ENCODE measurements around the gene FRS2.

The FRS2 gene

DNA sequence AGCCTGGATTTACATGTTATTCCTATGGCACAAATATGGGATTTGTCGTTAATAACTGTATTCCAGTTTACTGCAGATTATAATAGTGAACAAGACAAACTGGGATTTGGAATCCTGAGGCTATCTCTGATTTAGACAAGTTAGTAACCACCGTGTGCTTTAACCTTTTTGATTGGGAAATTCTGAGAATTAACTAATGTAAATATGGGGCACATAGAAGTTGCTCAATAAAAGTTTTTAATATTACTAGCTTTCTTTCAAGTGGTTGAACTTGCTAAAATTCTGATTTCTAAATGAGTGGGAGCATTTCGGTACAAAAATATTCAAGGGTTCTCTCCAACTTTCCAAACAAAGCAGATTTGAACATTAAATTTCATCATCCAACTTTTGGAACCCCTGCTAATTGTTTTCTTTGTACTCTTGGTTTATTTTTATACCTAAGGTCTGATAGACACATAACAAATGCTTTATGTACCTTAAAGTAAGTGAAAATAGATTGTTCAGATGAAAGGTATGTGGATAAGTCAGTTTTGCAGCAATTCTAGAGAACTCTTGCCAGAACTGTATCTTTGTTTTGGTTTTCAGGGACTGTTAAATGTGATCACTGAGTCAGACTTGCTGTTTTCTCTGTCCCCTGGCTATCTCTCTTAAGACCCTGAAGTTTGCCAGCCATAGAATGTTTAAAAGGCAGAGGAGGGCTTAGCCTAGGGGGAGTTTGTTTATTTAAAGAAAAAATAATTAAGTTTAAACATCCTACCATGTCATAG is 57.5 kb downstream of the FRS2 start:
- no peak for DNase-seq

DNA sequence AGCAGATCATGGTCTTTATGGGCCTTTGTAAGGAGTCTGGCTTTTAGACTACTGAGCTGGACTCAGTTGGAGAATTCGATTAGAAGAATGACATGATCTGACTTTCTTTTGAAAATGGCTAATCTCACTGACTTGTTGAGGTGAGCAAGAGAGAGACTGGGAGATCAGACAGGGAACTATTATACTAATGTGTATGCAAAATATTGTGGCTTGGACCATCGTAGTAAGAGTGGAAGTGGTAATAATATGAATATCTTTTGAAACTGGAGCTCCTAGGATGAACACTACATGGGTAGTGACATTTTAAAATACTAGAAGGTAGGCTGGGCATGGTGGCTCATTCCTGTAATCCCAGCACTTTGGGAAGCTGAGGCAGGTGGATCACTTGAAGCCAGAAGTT is 58.8 kb downstream of the FRS2 start:
- no peak for DNase-seq

DNA sequence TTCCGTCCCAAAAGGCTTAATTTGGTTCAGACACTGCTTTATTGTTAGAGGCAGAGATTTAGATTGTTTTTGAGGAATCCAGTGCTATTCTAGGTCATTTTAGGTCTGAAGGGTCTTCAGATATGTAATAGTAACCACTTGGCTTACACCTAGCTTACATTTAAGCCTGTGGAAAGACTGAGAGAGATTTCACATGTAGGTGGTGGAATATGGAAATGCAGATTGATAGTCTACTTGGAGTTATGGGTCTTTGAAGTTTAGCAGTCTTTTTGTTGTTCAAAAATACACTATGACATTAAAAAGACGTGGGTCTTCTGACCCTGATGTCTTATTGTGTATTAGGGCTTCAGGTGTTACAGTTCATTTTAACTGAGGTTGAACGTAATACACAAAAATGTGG is 63.7 kb downstream of the FRS2 start:
- DNase-seq: no peak

DNA sequence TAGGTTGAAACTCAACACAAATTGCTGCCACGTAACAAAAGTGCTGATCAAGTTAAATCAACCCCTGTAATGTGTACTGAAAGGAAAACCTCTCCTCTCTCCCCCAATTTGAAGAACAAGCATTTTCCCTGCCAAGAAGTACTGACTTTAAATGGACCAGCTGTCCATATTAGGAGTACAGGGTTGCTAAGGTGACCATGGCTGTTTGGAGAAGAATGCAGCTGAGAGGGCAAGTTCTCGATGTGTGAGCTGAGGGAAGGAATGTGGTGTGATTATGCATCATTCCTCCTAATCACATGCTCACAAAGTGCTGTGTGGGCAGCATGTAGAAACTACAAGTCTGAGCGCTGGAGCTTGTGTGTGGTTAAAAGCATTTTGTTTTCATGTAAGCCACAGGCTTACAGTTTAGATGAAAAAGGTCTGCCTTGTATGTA is 64.2 kb downstream of the FRS2 start:
- peak in 47 of 56 donors; percentile 7 to 79 (median 35) for DNase-seq

GRCh38 chr12:69540987-69541386 is 70.8 kb downstream of the FRS2 start:
- DNase-seq: no peak

DNA sequence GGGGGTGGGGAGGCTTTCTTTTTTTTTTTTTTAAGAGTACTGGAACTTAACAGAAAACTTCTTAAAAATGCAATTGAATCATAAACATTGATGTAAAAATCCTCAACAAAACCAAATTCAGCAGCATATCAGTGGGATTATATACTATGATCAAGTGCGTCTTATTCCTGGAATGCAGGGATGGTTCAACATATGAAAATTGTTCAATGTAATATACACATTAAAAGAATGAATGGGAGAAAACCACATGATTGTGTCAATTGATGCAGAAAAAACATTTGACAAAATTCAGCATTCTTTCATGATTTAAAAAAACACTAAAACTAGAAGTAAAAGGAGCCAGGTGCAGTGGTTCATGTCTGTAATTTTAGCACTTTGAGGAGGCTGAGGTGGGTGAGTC is 73.9 kb downstream of the FRS2 start:
- no peak for DNase-seq

DNA sequence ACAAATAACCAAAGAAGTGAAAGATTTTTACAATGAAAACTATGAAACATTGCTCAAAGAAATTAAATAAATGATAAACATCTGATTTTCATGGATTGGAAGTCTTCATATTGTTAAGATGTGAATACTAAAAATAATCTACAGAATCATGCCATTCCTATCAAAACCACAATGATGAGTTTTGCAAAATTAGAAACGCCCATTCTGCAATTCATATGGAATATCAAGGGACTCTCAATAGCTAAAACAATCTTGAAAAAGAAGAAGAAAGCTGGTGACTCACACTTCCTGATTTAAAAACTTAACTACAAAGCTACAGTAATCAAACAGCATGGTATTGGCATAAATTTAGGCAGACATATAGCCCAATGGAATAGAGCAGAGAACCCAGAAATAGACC is 74.9 kb downstream of the FRS2 start:
- no peak for DNase-seq

DNA sequence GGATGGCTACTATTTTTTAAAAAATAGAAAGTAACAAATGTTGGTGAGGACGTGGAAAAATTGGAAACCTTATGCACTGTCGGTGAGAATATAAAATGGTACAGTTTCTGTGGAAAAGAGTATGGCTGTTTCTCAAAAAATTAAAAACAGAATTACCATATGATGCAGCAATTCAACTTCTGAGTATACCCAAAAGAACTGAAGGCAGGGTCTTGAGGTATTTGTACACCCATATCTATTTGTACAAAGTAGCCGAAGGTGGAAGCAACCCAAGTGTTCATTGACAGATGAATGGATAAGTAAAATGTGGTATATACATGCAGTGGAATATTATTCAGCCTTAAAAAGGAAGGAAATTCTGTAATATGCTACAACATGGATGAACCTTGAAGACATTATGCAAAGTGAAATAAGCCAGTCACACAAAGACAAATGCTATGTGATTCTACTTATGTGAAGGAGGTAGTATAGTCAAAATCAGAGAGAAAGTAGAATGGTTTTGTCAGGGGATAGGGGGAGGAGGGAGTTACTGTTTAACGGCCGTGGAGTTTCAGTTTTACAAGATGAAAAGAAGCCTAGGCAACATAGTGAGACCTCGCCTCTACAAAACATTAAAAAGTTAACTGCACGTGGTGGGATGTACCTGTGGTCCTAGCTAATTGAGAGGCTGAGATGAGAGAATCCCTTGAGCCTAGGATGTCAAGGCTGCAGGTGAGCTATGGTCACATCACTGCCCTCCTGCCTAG is 76.7 kb downstream of the FRS2 start:
- no peak for DNase-seq

GRCh38 chr12:69548687-69549086 is 78.5 kb downstream of the FRS2 start:
- DNase-seq: no peak

GRCh38 chr12:69550569-69551350 is 80.6 kb downstream of the FRS2 start:
- DNase-seq: no peak

DNA sequence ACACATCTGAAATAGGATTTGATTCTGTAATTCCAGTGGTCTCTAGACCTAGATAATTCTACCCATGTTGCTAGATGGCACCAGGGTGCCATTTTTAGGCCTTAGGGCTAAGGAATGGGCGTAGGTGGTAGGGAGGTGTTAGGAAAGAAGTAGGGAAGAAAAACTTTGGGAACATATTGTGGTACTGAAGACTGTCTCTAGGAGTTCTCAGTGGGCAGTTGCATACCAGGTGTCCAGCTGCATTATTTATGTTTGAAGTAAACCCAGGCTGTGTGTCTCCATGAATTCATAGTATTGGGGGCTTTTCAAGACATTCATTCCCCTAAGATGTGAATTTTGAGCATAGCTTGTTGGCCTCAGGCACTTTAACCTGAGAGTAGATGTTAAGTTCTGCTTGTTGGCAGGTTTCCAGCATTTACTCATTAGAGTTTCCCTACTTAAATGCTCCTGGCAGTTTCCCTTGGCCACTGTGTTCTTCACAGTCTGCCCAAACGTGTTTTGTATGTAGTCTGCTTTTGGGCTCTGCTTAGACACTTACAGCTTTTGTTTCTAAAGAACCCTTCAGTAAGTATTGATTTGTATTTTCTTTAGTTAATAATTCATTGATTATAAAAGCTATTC is 83.5 kb downstream of the FRS2 start:
- DNase-seq: peak in 6 of 56 donors; percentile 2 to 46 (median 9)

DNA sequence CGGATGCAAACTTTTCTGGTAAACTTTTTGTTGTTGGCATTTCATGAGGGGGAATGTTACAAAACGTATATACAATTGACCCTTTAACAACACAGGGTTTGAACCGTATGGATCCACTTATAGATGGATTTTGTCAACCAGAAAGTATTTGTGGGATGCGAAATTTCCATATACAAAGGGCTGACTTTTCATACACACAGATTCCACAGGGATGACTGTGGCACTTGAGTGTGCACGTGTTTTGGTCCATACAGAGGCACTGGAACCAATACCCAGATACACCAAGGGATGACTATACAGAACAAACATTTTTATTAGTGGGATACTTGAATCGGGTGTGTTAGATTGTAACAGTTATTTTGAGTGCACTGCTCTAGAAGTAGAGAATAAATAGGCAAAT is 85.3 kb downstream of the FRS2 start:
- DNase-seq: no peak

DNA sequence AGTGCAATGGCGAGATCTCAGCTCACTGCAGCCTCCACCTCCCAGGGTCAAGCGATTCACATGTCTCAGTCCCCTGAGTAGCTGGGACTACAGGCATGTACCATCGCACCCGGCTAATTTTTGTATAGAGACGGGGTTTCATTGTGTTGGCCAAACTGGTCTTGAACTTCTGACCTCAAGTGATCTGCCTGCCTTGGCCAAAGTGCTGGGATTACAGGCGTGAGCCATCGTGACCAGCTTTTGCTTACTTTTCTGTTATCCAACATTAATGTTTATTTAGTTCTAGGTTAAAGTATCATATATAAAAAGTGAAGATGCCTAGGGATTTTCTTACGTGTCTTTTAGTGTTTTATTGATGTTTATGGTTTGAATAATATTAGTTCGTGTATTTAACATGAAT is 86.2 kb downstream of the FRS2 start:
- DNase-seq: no peak

DNA sequence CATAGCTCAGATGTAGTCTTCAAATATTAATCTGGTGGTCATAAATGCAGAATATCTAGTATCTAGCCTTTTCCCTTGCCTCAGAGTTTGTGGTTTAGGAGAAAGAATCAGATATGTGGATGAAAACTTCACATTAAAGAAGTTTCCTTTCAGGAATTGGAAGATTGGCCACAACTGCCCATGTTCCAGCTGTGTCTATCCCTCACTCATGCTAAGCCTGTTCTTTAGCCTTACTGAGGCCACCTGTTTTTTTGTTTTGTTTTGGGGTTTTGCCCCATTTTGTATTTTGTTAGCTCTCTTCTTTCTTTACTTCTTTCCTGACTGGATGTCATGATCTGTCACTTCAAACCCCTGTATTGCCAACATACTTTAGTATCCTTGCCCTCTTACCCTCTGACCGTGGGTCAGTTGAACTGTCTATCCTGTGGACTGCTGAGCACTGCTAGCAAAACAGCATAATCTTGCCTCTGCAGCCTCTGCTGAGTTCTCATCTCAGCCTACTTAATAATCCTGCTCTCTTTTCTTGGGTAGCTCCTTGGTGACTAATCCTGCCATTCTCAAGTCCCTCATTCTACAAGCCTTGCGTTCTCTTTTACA is 93.1 kb downstream of the FRS2 start:
- DNase-seq: no peak

DNA sequence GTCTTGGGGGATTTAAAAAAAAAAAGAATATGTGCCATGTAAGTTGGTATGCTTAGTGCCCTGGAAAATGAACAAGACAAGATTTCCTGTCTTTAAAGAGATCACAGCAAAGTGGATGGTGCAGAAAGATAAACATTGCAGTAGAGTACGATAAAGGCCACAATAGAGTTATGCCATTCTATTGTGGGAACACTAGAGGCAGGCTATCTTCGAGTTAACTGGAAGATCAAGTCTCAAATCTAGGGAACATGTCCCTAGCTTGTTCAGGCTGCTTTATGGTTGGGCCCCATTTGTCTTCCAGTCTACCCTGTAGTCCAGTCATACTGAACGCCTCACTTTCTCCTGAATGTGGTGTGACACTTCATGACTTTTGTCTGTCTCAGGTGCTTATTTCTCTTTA is 96.4 kb downstream of the FRS2 start:
- DNase-seq: no peak

GRCh38 chr12:69569236-69569635 is 99.0 kb downstream of the FRS2 start:
- DNase-seq: no peak

DNA sequence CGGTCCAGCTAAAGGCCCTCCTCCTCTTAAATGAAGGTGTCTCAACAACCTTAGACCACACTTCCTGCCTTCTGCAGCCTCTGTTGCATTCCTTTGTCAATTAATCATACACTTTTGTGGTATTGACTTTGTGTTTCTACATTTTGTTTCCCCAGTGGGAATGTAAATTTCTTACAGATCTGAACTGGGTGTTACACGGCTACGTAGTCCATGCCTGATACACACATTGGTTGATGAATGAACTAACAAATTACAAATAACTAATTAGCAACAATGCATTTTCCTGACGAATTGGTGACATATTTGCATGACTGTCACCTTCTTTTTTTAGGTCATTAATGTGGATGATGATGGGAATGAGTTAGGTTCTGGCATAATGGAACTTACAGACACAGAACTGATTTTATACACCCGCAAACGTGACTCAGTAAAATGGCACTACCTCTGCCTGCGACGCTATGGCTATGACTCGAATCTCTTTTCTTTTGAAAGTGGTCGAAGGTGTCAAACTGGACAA is 99.9 kb downstream of the FRS2 start:
- no peak for DNase-seq

GRCh38 chr12:69570545-69571399 is 100.6 kb downstream of the FRS2 start:
- peak in 22 of 56 donors; percentile 0 to 68 (median 13) for DNase-seq

DNA sequence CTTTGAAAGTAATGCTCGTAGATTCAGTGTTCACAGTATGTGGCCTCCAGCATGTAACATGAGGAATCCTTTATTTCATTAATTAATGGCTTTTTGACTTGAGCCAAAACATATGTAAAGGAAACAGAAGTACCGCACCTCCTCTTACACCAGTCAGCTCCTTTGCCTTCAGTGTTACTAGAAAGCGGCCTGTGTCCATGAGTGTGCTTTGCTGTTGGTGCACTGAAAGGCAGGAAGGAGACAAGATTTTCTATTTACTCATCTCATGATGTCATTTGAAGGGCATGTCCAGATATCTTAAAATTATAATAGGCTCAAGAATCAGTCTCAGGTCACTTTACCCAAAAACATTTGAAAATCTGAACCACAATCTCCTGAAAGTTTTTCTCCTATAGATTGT is 105.2 kb downstream of the FRS2 start:
- no peak for DNase-seq

DNA sequence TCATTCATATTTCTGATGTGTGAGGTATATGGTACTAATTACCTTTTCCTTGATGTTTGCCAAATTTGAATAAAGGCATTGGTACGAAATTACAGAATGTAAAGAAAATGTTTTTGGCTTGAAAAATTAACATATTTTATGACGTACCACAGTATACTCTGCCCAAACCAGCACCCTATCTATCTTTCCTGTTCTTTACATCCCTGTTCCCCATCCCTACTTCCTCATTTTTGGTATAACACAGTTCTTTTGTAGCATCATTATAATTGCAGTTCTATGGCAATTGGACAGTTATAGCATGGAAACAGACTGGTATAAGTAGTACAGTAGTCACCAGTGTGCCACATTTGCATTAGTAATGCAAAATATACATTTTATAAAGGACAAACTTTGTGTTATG is 108.1 kb downstream of the FRS2 start:
- no peak for DNase-seq
